Upper lobe of left lung (tissue), 6 donors: ENCODE measurements around the gene FLII. TPM values are rescaled to one million over a fixed set of nuclear protein-coding genes. Genes with fewer than 3 reads are reported as not detected.
"Not testable (repeated sequence)": the region's sequence is repeated elsewhere in the genome, so short reads cannot be mapped to it uniquely, and the experiment has no call there.

Experiments
- ATAC-seq, 2 donors: fragments of 200-7000 bp; cut with Tn5 transposase; one replicate each; pipeline ENCODE4 v1.9.1; 2022; ENCODE audit warnings: mild to moderate bottlenecking in 2 of 2, moderate library complexity in 2 of 2; ENCODE audit not compliant: low FRiP score in 2 of 2
- DNase-seq, 2 donors: peaks; one replicate each; pipeline ENCODE4 v3.0.0-alpha.2; 2019 to 2020
- H3K27ac ChIP-seq, 4 donors: fragments of 200-600 bp; sonication (generic); one replicate each; pipeline ENCODE4 v1.5.1; 2016 to 2019
- H3K27me3 ChIP-seq, 4 donors: fragments of 200-600 bp; sonication (generic); one replicate each; pipeline ENCODE4 v1.5.1; 2017 to 2019
- H3K36me3 ChIP-seq, 4 donors: fragments of 200-600 bp; sonication (generic); one replicate each; pipeline ENCODE4 v1.5.1; 2016 to 2019
- H3K4me1 ChIP-seq, 4 donors: fragments of 200-600 bp; sonication (generic); one replicate each; pipeline ENCODE4 v1.5.1; 2018 to 2019
- H3K4me3 ChIP-seq, 4 donors: fragments of 200-600 bp; sonication (generic); one replicate each; pipeline ENCODE4 v1.5.1; 2017 to 2019; ENCODE audit warnings: mild to moderate bottlenecking in 2 of 4, moderate library complexity in 1 of 4
- H3K9me3 ChIP-seq, 4 donors: fragments of 200-600 bp; sonication (generic); one replicate each; pipeline ENCODE4 v1.5.1; 2018 to 2019
- EP300 ChIP-seq, 4 donors: sonication (generic); formaldehyde crosslinking; IDR thresholded peaks; one replicate each; pipeline ENCODE4 v1.5.1; 2017; ENCODE audit warnings: antibody characterized with exemption in 4 of 4, control low read depth in 2 of 4
- POLR2A ChIP-seq, 4 donors: fragments of 450-650 bp; IDR thresholded peaks; one replicate each; pipeline ENCODE4 v1.5.1; 2016 to 2017; ENCODE audit warnings: antibody characterized with exemption in 4 of 4, mild to moderate bottlenecking in 2 of 4
- POLR2AphosphoS5 ChIP-seq, 2 donors: sonication (generic); formaldehyde crosslinking; IDR thresholded peaks; one replicate each; pipeline ENCODE4 v1.5.1; 2017; ENCODE audit warnings: antibody characterized with exemption in 2 of 2
- WGBS, 2 donors: methylation state at CpG; one replicate each; pipeline ENCODE4 v1.1.5; 2017 to 2018; 5-methylcytosine and 5-hydroxymethylcytosine counted together
- total RNA-seq, 6 donors: library from RNA; depleted of rRNA in 4 of 6; stranded (reverse); fragments of >200 nt in 4 of 6; gene quantifications; one replicate each; pipeline versions ENCODE4 v1.1.0 to v1.2.1, GENCODE V29; 2016 to 2021
- TF ChIP-seq, protein P1 (sequence below), 6 experiments: fragments of 450-650 bp in 4 of 6; fragments of 200-600 bp in 2 of 6; sonication (generic) in 2 of 6; IDR thresholded peaks; one replicate each; pipeline ENCODE4 v1.5.1; 2016 to 2019; ENCODE audit warnings: antibody characterized with exemption in 6 of 6
- donor health status: DM: no; HTN: no; CAD: no; lungs with moderate emphysema.
- donor health status: DM: no; HTN: yes; CAD: no; lungs with severe emphysema.

Gene FLII
- 100 to 1,000 TPM; 313 to 552 (median 376) TPM for total RNA-seq

DNA sequence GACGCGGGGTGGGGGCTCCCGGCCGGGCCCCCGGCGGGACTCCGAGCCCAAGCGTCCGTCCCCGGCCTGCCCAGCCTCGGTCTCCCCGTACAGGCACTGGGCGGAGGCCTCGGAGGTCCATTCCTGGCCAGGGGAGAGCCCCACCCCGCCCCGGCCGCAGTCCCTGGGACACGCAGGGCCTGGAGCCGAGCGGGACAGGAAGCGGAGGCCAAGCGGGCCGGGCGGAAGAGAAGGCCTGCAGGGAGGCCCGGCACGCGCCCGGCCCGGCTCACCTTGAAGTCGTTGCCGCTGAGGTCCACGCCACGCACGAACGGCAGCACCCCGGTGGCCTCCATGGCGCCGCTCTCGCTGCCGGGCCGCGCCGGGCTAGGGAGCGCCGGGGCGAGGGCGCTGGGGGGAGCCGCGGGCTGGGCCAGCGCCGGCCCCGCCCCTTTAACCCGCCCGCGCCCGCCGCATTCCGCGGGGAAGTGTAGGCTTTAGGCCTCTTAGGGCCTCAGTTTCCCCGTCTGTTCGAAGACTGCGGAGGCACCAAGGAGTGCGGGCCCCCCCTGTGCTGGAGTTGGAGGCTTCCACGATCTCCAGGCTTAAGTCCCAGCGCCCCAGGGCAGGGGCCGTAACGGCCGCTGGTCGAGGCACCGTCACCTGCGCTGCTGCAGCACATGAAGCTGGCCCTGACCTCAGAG lies at the start of gene FLII:
Gene FLII (minus strand): TSS at position 383 of the 683 bp plus-strand sequence. CDS start 48 bp downstream, at position 335.
- ATAC-seq (peak; percentile 35 to 82), DNase-seq (peak; percentile 59 to 94)
- TF ChIP-seq POLR2A (IDR thresholded peaks at IDR 0.05) (peak in 2 of 4 donors; percentile 90 to 92), POLR2AphosphoS5 (IDR thresholded peaks at IDR 0.05) (peak; percentile 82 to 89), EP300 (IDR thresholded peaks at IDR 0.05) (no peak)
- TF ChIP-seq, protein P1, sequence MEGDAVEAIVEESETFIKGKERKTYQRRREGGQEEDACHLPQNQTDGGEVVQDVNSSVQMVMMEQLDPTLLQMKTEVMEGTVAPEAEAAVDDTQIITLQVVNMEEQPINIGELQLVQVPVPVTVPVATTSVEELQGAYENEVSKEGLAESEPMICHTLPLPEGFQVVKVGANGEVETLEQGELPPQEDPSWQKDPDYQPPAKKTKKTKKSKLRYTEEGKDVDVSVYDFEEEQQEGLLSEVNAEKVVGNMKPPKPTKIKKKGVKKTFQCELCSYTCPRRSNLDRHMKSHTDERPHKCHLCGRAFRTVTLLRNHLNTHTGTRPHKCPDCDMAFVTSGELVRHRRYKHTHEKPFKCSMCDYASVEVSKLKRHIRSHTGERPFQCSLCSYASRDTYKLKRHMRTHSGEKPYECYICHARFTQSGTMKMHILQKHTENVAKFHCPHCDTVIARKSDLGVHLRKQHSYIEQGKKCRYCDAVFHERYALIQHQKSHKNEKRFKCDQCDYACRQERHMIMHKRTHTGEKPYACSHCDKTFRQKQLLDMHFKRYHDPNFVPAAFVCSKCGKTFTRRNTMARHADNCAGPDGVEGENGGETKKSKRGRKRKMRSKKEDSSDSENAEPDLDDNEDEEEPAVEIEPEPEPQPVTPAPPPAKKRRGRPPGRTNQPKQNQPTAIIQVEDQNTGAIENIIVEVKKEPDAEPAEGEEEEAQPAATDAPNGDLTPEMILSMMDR (IDR thresholded peaks at IDR 0.05) = peak in 1 of 6 experiments; percentile 20
- WGBS, 2 donors = 0 to 4% methylated on average over 2 to 21 of the region's 71 CpGs
- Histone ChIP-seq H3K27me3 (no peaks in the 10 kb centered on the region), H3K4me3 (peak within 1 kb of the TSS; percentile 76 to 100 (median 87)), H3K36me3 (peaks cover 12 to 41% (median 33%) of the 10 kb centered on the region in 4 donors), H3K9me3 (no peaks in the 10 kb centered on the region), H3K4me1 (peaks cover 42 to 56% (median 49%) of the 10 kb centered on the region in 4 donors), H3K27ac (peak within 1 kb of the TSS; percentile 97 to 99 (median 99))

- ATAC-seq, H3K4me3 ChIP-seq, H3K4me1 ChIP-seq, H3K9me3 ChIP-seq, H3K27me3 ChIP-seq, H3K27ac ChIP-seq, DNase-seq: not testable (repeated sequence)
- 90 to 94% methylated on average over 13 of the region's 13 CpGs for WGBS, 2 donors
- peaks cover 27 to 97% (median 78%) of the 10 kb centered on the region in 4 donors for H3K36me3 ChIP-seq
Observed at GRCh38 chr17:18303206-18303605, 44.7 kb upstream of the FLII start.

DNA sequence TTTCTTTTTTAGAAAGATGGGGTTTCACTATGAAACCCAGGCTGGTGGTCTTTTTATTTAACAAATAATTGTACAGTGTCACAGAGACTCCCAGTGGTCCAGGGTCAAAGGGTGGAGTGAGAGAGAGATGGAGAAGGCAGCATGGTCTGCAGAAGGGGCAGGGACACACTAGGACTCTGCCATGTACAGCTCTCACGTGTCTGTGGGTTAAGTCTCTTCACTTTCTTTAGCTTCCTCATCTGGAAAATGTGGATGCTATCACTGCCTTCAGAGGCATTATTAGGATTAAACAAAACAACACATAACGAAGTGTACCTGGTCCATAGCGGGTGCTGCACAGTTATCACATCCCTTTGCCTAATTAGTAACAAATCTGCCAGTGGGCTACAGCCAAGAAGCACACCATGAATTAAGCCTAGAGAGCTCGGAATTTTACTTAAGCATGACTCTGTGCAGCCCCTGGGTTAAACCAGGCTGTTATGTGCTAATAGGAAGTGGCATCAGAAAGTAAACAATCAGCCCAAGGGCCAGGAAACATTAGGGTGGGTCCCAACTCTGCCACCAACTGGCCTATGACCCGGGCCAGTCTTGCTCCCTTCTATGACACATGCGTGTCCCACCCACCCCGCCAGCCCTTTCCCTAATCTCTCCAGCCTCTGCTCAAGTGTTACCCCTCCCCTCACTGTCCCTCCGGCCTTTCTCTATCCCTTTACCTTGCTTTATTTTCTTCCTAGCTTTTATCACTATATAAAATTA lies 42.4 kb upstream of the FLII start:
- DNase-seq (peak in 1 of 2 donors; percentile 53), ATAC-seq (peak; percentile 51 to 59)
- peak overlapping the region; percentile 34 to 67 (median 50) for H3K27ac ChIP-seq
- H3K27me3 ChIP-seq = no peaks in the 10 kb centered on the region
- peaks cover 0 to 6% (median 5%) of the 10 kb centered on the region in 4 donors for H3K4me1 ChIP-seq
- peaks cover 23 to 86% (median 61%) of the 10 kb centered on the region in 4 donors for H3K36me3 ChIP-seq
- 64 to 65% methylated on average over 8 of the region's 8 CpGs for WGBS, 2 donors
- no peaks in the 10 kb centered on the region for H3K9me3 ChIP-seq
- TF ChIP-seq EP300 (IDR thresholded peaks at IDR 0.05) = no peak
- TF ChIP-seq, protein P1 (IDR thresholded peaks at IDR 0.05) = no peak
- peak in 1 of 2 donors; percentile 41 for TF ChIP-seq POLR2AphosphoS5 (IDR thresholded peaks at IDR 0.05)
- H3K4me3 ChIP-seq = no peak overlapping the region

- ATAC-seq, H3K9me3 ChIP-seq, H3K4me3 ChIP-seq, H3K4me1 ChIP-seq, H3K27me3 ChIP-seq: not testable (repeated sequence)
- DNase-seq = peak in 1 of 2 donors; percentile 55
- peak overlapping the region in 2 of 4 donors; percentile 35 to 74 for H3K27ac ChIP-seq
- no CpG with 5 or more reads among the region's 30 CpGs for WGBS, 2 donors
- H3K36me3 ChIP-seq = peaks cover 14 to 86% (median 47%) of the 10 kb centered on the region in 4 donors
Observed at GRCh38 chr17:18298061-18298460, 39.5 kb upstream of the FLII start.

GRCh38 chr17:18291718-18292540 lies 33.4 kb upstream of the FLII start:
- Histone ChIP-seq H3K36me3 (peaks cover 19 to 99% (median 61%) of the 10 kb centered on the region in 4 donors), H3K4me3 (no peak overlapping the region), H3K27me3 (no peaks in the 10 kb centered on the region), H3K27ac (no peak overlapping the region), H3K4me1 (no peaks in the 10 kb centered on the region), H3K9me3 (no peaks in the 10 kb centered on the region)
- no peak for DNase-seq
- no peak for ATAC-seq
- 91 to 92% methylated on average over 15 of the region's 15 CpGs for WGBS, 2 donors
- TF ChIP-seq, protein P1 (IDR thresholded peaks at IDR 0.05) = no peak
- TF ChIP-seq POLR2AphosphoS5 (IDR thresholded peaks at IDR 0.05) = no peak
- no peak for TF ChIP-seq POLR2A (IDR thresholded peaks at IDR 0.05)
- TF ChIP-seq EP300 (IDR thresholded peaks at IDR 0.05) = no peak
